HG03135 (cell line): Measurements from ENCODE around the gene DPP10.
"Not testable (repeated sequence)": the region's sequence is repeated elsewhere in the genome, so short reads cannot be mapped to it uniquely, and the experiment has no call there.

ENCODE experiments used
- ATAC-seq: cut with Tn5 transposase; IDR thresholded peaks from one replicate; pipeline ENCODE4 v1.9.1; 2021; ENCODE audit warnings: mild to moderate bottlenecking, moderate library complexity; ENCODE audit not compliant: unreplicated experiment

DPP10 gene

GRCh38 chr2:115389024-115389423 is 946.6 kb downstream of the DPP10 start:
- ATAC-seq, result no peak

- ATAC-seq, result no peak
These were observed 947.6 kb downstream of the DPP10 start for GRCh38 chr2:115389898-115390565.

GRCh38 chr2:115396579-115396978 is 954.1 kb downstream of the DPP10 start:
- ATAC-seq, result no peak

- no peak for ATAC-seq
These were observed 958.5 kb downstream of the DPP10 start for GRCh38 chr2:115400940-115401339.

DNA sequence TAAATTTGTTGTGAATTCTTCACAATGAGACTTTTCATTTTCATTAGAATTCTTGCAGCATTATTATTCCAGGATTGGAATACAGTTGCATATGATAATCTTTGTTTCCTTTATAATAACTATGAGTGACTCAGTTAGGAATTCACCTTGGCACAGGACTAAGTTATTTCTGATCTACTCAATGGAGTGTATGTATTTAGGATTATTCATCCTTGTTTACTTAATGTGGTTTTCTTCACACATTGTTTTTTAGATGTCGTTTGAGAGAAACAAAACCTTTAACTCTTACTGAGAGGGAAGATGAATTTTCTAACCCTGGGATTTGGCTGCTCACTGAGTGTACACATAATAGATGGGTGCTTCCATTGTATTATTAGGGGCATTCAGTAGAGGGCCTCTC is 970.1 kb downstream of the DPP10 start:
- ATAC-seq, result no peak

DNA sequence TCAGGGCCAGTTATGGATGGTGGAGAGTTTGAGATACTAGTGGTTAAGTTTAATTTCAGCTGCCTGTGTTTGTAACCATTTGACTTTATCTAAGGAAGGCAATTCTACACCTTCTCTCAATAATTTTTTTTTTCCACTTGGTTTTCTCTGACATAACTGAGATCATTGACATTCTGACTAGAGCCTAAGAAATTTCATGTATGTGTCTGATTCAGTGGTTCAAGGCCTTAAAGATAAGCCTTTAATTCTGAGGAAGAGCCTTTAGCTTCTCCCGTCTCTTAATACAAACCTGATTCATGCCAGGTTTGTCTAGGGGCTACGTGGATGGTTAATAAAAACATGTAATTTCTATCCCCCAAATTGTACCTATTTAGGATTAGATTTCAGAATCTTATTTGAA is 971.4 kb downstream of the DPP10 start:
- ATAC-seq, result no peak

- ATAC-seq, result no peak
These were observed 972.0 kb downstream of the DPP10 start for GRCh38 chr2:115414466-115414865.

- no peak for ATAC-seq
These were observed 979.7 kb downstream of the DPP10 start for GRCh38 chr2:115422004-115422634.

- no peak for ATAC-seq
These were observed 985.0 kb downstream of the DPP10 start for GRCh38 chr2:115427436-115427835.

DNA sequence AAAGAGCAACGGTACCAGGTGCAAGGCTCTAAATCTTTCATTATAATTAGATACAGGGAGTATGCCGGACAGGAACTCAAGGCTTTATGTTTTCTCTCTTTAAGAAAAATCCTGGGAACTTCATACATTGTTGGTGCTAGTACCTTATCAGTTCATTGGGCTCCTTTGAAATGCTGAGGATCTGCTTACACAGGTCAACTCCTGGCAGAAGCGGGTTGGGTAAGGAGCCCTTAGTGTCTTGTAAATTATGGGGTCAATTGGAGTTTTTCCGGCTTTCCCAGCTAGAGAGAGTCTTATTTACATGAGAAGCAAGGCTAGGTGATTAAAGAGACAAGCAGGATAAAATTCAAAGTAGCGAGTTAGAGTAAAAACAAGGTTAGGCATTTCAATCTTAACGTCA is 998.3 kb downstream of the DPP10 start:
- not testable (repeated sequence) for ATAC-seq

- no peak for ATAC-seq
These were observed 1001.2 kb downstream of the DPP10 start for GRCh38 chr2:115443539-115444185.

GRCh38 chr2:115460008-115460407 is 1017.6 kb downstream of the DPP10 start:
- no peak for ATAC-seq

DNA sequence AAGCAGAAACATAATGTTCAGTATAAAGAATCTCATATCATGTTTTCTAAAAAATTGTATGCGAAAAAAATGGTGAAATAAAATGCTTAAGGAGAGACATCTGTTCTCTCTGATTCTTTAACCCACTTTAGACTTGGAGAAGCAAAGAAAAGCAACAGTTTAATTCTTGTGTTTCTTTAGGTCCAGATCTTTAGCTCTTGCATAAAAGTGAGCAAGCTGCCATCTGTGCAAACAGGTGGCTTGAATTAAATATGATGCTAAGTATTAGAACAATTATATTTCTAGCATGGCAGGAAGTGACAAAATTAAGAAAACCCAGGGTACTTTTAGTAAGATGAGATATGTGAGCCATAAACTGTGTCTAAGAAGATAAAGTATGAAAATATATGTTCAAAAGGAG is 1038.3 kb downstream of the DPP10 start:
- no peak for ATAC-seq

DNA sequence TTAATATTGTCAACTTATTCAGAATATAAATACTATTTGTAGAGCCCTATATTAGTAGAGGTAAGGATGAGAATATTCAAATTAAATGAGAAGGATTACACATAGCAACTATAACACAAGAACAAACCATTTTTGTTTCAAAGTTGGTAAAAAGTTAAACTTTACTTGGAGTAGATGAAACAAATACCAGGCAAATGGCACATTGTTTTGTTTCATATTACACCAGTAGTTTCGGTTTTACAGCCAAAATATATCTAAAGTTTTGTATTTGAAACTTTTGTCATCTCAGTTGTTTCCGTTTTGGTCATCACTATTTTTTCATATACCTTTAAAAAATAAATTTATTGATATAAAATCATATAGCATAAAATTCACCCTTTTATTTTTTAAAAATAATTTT is 1039.4 kb downstream of the DPP10 start:
- no peak for ATAC-seq

- ATAC-seq, result no peak
These were observed 1041.2 kb downstream of the DPP10 start for GRCh38 chr2:115483666-115484065.

DNA sequence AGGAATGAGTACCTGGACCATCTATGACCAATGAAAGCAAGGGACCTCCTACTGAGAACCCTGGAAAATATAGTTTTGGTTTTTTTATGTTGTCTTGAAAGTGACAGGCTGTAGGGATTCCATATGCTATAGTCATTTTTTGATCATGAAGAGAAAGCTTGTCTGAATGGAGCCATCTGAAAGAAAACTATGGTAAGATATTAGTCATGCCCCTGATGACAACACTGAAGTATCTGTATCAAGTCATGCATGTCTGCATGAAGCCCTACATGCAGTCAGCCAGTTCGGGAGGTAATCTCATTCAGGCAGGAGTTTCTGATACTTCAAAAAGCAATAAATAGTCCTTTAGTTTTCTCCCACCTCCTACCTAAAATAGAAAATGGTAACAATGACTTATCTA is 1042.0 kb downstream of the DPP10 start:
- no peak for ATAC-seq

DNA sequence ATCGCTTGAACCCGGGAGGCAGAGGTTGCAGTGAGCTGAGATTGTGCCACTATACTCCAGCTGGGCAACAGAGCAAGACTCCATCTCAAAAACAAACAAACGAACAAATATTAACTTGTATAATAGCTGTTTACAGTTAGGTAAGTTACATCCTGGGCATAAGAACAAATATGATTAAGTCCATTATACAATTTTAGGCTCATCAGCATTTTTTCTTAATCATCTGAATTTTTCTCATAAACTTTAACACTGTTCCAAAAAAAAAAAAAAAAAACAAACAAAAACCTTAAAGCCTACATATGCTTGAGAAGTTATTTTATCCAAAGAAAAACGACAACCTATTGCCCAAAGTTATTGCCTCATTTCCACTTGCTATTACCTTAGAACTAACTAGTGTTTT is 1042.5 kb downstream of the DPP10 start:
- ATAC-seq, result no peak

DNA sequence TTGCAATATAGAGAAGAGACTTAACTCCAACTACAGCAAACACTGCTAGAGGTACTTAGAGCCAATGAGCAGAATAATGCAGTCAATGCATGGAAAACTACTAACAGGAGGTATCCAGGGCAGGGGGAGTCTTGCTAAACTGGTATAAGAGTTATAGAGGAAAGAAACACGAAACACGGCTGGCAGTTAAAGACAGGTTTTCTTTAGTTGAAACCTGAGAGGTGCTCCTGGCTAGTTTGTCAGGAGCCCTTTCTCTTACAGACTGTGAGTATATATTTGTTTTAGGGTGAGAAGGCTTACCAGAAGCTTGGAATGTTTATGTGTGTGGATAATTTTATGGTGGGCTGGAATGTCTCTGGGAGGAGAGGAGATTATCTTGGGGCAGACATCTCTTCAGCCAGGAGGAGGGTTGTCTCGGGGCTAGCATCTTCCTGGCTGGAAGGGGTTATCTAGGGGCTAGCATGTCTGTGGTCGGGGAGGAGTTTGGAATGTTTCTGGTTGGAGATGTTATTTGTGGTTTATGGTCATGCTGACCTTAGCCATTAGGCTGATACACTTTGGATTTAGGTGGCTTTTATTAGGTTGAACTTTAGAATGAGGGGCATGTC is 1048.8 kb downstream of the DPP10 start:
- no peak for ATAC-seq

DNA sequence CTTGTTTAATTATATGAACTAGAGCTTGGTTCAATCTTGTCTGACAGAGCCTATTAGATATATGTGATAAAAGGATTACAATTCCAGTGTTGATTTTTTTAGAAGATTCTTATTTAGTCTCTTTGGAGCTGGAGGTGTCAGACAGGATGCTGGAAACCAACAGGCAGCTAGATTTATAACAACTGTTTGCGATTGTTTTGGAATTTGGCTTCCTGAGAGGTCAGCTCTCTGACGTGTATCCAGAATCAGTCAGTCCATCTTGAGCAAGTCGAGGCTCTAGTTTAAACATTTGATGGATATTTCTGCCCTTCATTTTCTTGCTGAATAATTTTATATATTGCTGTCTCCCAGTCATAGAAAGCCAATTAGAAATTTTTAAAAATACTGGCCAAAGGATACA is 1062.9 kb downstream of the DPP10 start:
- no peak for ATAC-seq

- no peak for ATAC-seq
These were observed 1078.3 kb downstream of the DPP10 start for GRCh38 chr2:115520727-115521126.

DNA sequence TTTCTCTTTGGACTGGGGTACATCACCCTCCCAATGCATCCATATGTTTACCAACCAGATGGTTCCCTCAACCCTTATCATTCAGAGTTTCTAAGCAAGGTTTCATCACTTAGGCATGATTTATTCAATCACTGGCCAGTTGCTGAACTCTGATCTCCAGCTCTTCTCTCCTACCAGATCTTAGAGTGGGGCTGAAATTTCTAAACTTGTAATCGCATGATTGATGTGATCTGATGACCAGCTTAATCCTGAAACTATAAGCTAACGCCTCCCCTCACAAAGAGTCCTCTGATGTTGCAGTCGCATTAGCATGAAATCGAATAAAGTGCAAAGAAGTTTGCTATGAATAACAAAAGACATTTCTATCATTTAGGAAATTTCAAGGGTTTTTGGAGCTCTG is 1082.0 kb downstream of the DPP10 start:
- no peak for ATAC-seq

DNA sequence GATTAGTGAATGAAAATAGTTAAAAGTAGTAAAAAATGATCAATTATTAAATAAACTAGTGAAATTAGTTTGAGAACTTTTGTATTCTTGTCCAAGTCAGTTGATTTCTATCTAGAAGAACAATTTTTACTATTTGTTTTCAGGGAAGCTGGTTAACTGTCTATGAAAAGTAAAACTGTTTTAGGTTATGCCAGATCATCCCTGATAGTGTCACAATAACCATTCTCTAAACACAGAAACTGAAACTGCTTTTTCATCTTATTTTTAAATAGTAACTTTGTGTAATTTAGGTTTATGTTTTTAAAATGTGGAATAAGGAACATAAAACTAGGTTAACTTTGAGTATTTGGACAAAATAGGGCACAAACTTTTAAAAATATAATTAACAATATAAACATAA is 1087.2 kb downstream of the DPP10 start:
- ATAC-seq, result no peak
